Measurements from ENCODE around the gene DAAM1.

The DAAM1 gene

GRCh38 chr14:59308086-59308485 lies 119.6 kb downstream of the DAAM1 start:
- Histone ChIP-seq H3K4me3 (ENCODE audit: low read depth in 1 of 2, low read length in 1 of 2) (no peak overlapping the region), H3K36me3 (no peaks in the 10 kb centered on the region), H3K4me1 (ENCODE audit: control insufficient read depth in 1 of 2, insufficient read depth in 1 of 2, low read depth in 1 of 2, low read length in 1 of 2) (no peaks in the 10 kb centered on the region), H3K9me3 (no peaks in the 10 kb centered on the region), H3K27me3 (no peaks in the 10 kb centered on the region), H3K27ac (no peak overlapping the region)
- TF ChIP-seq, protein P1, sequence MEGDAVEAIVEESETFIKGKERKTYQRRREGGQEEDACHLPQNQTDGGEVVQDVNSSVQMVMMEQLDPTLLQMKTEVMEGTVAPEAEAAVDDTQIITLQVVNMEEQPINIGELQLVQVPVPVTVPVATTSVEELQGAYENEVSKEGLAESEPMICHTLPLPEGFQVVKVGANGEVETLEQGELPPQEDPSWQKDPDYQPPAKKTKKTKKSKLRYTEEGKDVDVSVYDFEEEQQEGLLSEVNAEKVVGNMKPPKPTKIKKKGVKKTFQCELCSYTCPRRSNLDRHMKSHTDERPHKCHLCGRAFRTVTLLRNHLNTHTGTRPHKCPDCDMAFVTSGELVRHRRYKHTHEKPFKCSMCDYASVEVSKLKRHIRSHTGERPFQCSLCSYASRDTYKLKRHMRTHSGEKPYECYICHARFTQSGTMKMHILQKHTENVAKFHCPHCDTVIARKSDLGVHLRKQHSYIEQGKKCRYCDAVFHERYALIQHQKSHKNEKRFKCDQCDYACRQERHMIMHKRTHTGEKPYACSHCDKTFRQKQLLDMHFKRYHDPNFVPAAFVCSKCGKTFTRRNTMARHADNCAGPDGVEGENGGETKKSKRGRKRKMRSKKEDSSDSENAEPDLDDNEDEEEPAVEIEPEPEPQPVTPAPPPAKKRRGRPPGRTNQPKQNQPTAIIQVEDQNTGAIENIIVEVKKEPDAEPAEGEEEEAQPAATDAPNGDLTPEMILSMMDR (IDR thresholded peaks at IDR 0.05), result no peak

- H3K4me1 ChIP-seq (ENCODE audit: control insufficient read depth in 1 of 2, insufficient read depth in 1 of 2, low read depth in 1 of 2, low read length in 1 of 2), result no peaks in the 10 kb centered on the region
- TF ChIP-seq, protein P1 (IDR thresholded peaks at IDR 0.05), result no peak
- H3K36me3 ChIP-seq, result no peaks in the 10 kb centered on the region
- H3K9me3 ChIP-seq, result no peaks in the 10 kb centered on the region
- no peak overlapping the region for H3K4me3 ChIP-seq (ENCODE audit: low read depth in 1 of 2, low read length in 1 of 2)
- no peak overlapping the region for H3K27ac ChIP-seq
- H3K27me3 ChIP-seq, result no peaks in the 10 kb centered on the region
These were observed 120.2 kb downstream of the DAAM1 start for GRCh38 chr14:59308673-59309072.

DNA sequence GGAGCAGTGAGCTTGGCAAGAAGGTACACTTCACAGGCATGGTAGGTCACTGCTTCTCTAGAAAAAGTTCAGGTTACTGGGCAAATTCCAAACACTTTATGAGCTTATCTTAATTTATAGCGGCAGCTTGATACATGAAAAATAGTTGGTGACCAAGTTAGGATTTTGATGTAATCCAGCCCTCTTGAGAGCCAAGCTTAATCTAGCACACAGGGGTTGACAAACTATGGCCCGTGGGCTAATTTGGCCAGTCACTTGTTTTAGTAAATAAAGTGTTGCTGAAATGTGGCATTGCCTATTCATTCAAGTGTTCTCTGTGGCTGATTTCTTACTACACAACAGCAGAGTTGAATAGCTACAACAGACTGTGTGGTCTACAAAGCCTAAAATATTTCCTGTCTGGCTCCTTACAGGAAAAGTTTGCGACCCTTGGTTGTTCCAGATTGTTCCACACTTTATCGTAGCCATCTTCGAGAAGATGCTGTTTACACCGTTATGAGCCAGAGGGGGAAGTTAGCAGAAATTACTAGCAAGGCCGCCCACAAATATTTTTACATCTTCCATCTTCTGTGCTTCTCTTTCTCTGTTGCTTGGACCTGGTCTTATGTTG lies 120.9 kb downstream of the DAAM1 start:
- H3K27ac ChIP-seq, result no peak overlapping the region
- H3K4me3 ChIP-seq (ENCODE audit: low read depth in 1 of 2, low read length in 1 of 2), result no peak overlapping the region
- H3K9me3 ChIP-seq, result no peaks in the 10 kb centered on the region
- TF ChIP-seq, protein P1 (IDR thresholded peaks at IDR 0.05), result no peak
- no peaks in the 10 kb centered on the region for H3K4me1 ChIP-seq (ENCODE audit: control insufficient read depth in 1 of 2, insufficient read depth in 1 of 2, low read depth in 1 of 2, low read length in 1 of 2)
- no peaks in the 10 kb centered on the region for H3K27me3 ChIP-seq
- H3K36me3 ChIP-seq, result no peaks in the 10 kb centered on the region

DNA sequence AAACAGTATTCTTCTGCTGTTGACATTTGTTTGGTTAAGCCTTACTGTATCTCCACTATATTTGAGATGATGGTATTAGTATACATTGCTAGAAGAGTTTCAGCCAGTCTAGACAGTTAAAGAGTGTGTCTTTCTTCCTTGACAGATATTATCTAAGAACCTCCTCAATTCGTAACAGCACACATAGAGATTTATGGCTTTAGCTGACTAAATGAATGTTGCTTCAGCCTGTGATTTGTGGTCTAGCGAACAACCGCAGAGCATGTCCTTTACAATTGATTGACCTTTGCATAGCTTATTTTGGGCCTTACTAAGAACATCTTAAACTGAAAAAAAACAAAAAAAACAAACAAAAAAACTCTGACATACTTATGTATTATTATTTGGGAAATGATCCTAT lies 122.2 kb downstream of the DAAM1 start:
- Histone ChIP-seq H3K27me3 (no peaks in the 10 kb centered on the region), H3K27ac (no peak overlapping the region), H3K4me3 (ENCODE audit: low read depth in 1 of 2, low read length in 1 of 2) (no peak overlapping the region), H3K9me3 (no peaks in the 10 kb centered on the region), H3K36me3 (no peaks in the 10 kb centered on the region), H3K4me1 (ENCODE audit: control insufficient read depth in 1 of 2, insufficient read depth in 1 of 2, low read depth in 1 of 2, low read length in 1 of 2) (no peaks in the 10 kb centered on the region)
- TF ChIP-seq, protein P1 (IDR thresholded peaks at IDR 0.05), result no peak

GRCh38 chr14:59311723-59312122 lies 123.3 kb downstream of the DAAM1 start:
- no peaks in the 10 kb centered on the region for H3K36me3 ChIP-seq
- H3K9me3 ChIP-seq, result no peaks in the 10 kb centered on the region
- H3K4me1 ChIP-seq (ENCODE audit: control insufficient read depth in 1 of 2, insufficient read depth in 1 of 2, low read depth in 1 of 2, low read length in 1 of 2), result no peaks in the 10 kb centered on the region
- TF ChIP-seq, protein P1 (IDR thresholded peaks at IDR 0.05), result no peak
- no peaks in the 10 kb centered on the region for H3K27me3 ChIP-seq
- H3K27ac ChIP-seq, result no peak overlapping the region
- H3K4me3 ChIP-seq (ENCODE audit: low read depth in 1 of 2, low read length in 1 of 2), result no peak overlapping the region

All from neutrophil (primary cell).